ENCODE data around the gene CLCN6. TPM values are rescaled to one million over a fixed set of nuclear protein-coding genes. Genes with fewer than 3 reads are reported as not detected.
A peak's percentile ranks its signal among the peaks of the same experiment; 100 is the strongest.

The CLCN6 gene
- total and polyA plus RNA-seq, 2 of the 13 experiments (the other 11 are each of a cell fraction or from before 2014, with no cell fraction given) = 14.9 to 19.3 TPM

- intact Hi-C loops (cut with micrococcal nuclease; ENCODE audit: unreplicated experiment) = loop anchor here (1.0 kb wide), 1 partner anchor 18 kb away; no protein-coding TSS in a partner anchor
- no peak for FAIRE-seq
- in situ Hi-C loops (cut with HindIII; ENCODE audit: extremely low pct_ligation_motif_present, low pct_unique_long_range_greater_than_20kb) = no loop called here
- peak; percentile 64 for DNase-seq (ENCODE audit: low spot score)
- Histone ChIP-seq H3K36me3 (replicated peaks in 1 of 2; ENCODE audit: control insufficient read depth in 1 of 2, insufficient read depth in 2 of 2, low read length in 2 of 2) (no peaks in the 10 kb centered on the region), H3K4me2 (ENCODE audit: low read depth, low read length) (peak overlapping the region; percentile 68), H4K20me1 (ENCODE audit: insufficient read depth, low read length) (no peaks in the 10 kb centered on the region), H3K27ac (ENCODE audit: extremely low read length, insufficient read depth, low read length) (no peak overlapping the region), H3K4me1 (ENCODE audit: insufficient read depth, low read length) (peaks cover 40% of the 10 kb centered on the region), H2AFZ (ENCODE audit: low read length) (no peak overlapping the region), H3K27me3 (ENCODE audit: control insufficient read depth in 1 of 2, insufficient read depth in 2 of 2, low read length in 2 of 2) (peaks cover 1 to 8% of the 10 kb centered on the region in 2 experiments; a peak in 3 of 5 replicates), H3K79me2 (ENCODE audit: insufficient read depth, low read length) (no peaks in the 10 kb centered on the region), H3K9ac (ENCODE audit: insufficient read depth, low read depth, low read length) (no peak overlapping the region), H3K9me3 (ENCODE audit: low read length) (no peaks in the 10 kb centered on the region), H3K4me3 (replicated peaks in 1 of 3; ENCODE audit: insufficient read depth in 1 of 3, low read depth in 2 of 3, low read length in 3 of 3) (peak overlapping the region in 2 of 3 experiments; percentile 29 to 63; a peak in 4 of 6 replicates)
- ChIA-PET CTCF (ENCODE audit: low intra/inter-chr PET ratio, low total read pairs) (interaction anchor here (0.6 to 1.5 kb wide), 2 partner anchors 23 to 801 kb away, joined by 3 to 4 read pairs; partner anchors contain the start of gene C1orf167), POLR2A (interaction anchor here (0.6 to 1.5 kb wide), 5 partner anchors 9 to 124 kb away, joined by 3 to 5 read pairs (median 3); partner anchors contain the start of genes CLCN6 and MTHFR)
- 0% methylated on average over 6 of the region's 30 CpGs for WGBS (ENCODE audit: low lambda C conversion rate)
- peak; percentile 95 for ATAC-seq
- BruUV-seq (replicated peaks) = no TSS peak
- TF ChIP-seq RXRA (CRISPR knock-in tag; IDR thresholded peaks at IDR 0.05) = peak; percentile 44; the same call in 1 of the 2 replicates
- peak; percentile 55; the same call in 1 of the 2 replicates for TF ChIP-seq ZNF788 (CRISPR knock-in tag; IDR thresholded peaks at IDR 0.05; ENCODE audit: borderline replicate concordance)
- TF ChIP-seq CREB3 (CRISPR knock-in tag; IDR thresholded peaks at IDR 0.05) = no peak
- no peak for TF ChIP-seq KLF9 (CRISPR knock-in tag; IDR thresholded peaks at IDR 0.05; ENCODE audit: low read depth)
- TF ChIP-seq RXRB (CRISPR knock-in tag; IDR thresholded peaks at IDR 0.05; ENCODE audit: borderline replicate concordance) = peak; percentile 39; the same call in 1 of the 2 replicates
- TF ChIP-seq DZIP1 (CRISPR knock-in tag; IDR thresholded peaks at IDR 0.05) = no peak
- peak; percentile 79; the same call in 1 of the 2 replicates for TF ChIP-seq KDM2A (CRISPR knock-in tag; IDR thresholded peaks at IDR 0.05; ENCODE audit: borderline replicate concordance, low read depth)
- peak; percentile 51; the same call in 1 of the 2 replicates for TF ChIP-seq MYC (CRISPR knock-in tag; IDR thresholded peaks at IDR 0.05; ENCODE audit: borderline replicate concordance)
- no peak for TF ChIP-seq HBP1 (CRISPR knock-in tag; IDR thresholded peaks at IDR 0.05; ENCODE audit: low read depth)
- TF ChIP-seq ZBTB33 (CRISPR knock-in tag; IDR thresholded peaks at IDR 0.05) = peak; percentile 22; the same call in 1 of the 2 replicates
- TF ChIP-seq CEBPZ (IDR thresholded peaks at IDR 0.05; ENCODE audit: low read length) = no peak
Measured at GRCh38 chr1:11784993-11785769, 20.8 kb upstream of the CLCN6 start.

Measured in HepG2 (cell line).